GM13977 (cell line): ENCODE results near the gene FBN2.

Experiments
- DNase-seq: peaks from one replicate; pipeline ENCODE4 v3.0.0; 2012; ENCODE audit warnings: low spot score
- in situ Hi-C: fragments of 300-500 bp; cut with MboI; formaldehyde crosslinking; loops from one replicate; pipeline ENCODE4 v1.12.0; 2022; ENCODE audit warnings: low sequenced_read_pairs, low pct_unique_long_range_greater_than_20kb, mixed read lengths, inconsistent platforms; ENCODE audit not compliant: unreplicated experiment
- TF ChIP-seq, protein P1 (sequence below): IDR thresholded peaks from 2 replicates; pipeline ENCODE4 v1.5.1; 2012; ENCODE audit warnings: mild to moderate bottlenecking, control low read depth; ENCODE audit not compliant: insufficient read depth; ENCODE audit errors: extremely low read depth, missing control alignments

Gene FBN2

DNA sequence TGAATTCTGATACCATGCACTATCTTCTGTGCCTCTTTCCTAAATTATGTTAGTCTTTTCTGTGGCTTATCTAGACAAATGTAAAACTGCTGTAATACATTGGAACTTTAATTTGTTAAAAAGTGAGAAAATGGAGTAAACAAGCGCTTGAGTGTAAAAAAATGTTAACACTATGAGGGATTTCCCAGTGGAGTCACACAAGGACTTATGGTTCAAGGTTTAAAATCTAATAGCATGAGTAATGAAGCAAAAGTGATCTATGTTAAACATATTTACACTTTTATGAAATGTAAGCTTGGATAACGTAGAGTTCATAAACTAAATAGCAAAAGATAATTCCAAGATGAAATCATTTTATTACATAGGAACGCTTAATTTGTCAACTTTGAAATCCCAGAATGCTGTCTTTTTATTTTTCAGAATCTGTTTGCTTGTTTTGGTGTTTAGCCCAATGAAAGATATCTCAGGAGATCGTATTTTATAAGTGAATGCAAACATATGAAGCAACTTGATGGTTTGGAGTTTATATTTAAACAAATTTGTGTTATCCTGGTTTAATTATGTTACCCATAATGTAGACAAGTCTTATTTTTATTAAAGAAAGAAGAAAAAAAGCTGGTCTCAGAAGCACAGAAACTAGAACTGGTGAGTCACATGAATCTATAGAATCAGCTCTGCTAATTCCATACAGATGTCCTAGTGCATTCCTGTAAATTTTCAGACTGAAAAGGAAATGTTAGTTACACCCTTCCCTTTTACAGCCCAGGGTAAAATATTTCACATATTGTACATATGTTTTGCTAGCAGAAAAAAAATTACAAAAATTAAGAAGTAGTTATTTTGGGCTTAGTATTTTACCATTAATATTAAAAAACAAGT lies 34.2 kb upstream of the FBN2 start:
- TF ChIP-seq, protein P1, sequence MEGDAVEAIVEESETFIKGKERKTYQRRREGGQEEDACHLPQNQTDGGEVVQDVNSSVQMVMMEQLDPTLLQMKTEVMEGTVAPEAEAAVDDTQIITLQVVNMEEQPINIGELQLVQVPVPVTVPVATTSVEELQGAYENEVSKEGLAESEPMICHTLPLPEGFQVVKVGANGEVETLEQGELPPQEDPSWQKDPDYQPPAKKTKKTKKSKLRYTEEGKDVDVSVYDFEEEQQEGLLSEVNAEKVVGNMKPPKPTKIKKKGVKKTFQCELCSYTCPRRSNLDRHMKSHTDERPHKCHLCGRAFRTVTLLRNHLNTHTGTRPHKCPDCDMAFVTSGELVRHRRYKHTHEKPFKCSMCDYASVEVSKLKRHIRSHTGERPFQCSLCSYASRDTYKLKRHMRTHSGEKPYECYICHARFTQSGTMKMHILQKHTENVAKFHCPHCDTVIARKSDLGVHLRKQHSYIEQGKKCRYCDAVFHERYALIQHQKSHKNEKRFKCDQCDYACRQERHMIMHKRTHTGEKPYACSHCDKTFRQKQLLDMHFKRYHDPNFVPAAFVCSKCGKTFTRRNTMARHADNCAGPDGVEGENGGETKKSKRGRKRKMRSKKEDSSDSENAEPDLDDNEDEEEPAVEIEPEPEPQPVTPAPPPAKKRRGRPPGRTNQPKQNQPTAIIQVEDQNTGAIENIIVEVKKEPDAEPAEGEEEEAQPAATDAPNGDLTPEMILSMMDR = no peak
- in situ Hi-C loops = no loop called here
- DNase-seq = no peak

GRCh38 chr5:128566178-128566577 lies 28.1 kb upstream of the FBN2 start:
- in situ Hi-C loops = no loop called here
- TF ChIP-seq, protein P1 = no peak
- DNase-seq = no peak

GRCh38 chr5:128559300-128560297 lies 21.6 kb upstream of the FBN2 start:
- in situ Hi-C loops = no loop called here
- DNase-seq = no peak
- TF ChIP-seq, protein P1 = no peak

- TF ChIP-seq, protein P1 = no peak
- DNase-seq = no peak
These were observed 15.7 kb upstream of the FBN2 start for GRCh38 chr5:128553747-128554146.

DNA sequence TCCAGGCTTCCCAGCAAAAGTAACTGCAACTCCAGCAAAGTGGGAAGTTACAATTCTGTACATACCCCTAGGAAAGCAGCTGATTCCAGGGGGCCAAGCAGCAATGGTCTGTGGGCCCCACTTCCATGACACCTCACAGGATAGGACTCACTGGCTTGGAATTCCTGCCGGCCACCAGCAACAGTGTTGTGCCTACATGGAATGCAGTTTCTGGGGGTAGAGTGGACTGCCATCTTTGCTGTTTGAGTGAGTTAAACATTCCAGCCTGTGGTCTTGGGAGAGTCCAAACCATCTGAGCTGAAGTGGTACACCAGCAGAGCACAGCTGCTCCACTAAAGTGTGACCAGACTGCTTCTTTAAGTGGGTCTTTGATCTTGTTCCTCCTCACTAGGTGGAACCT lies 13.4 kb upstream of the FBN2 start:
- in situ Hi-C loops = no loop called here
- no peak for DNase-seq
- TF ChIP-seq, protein P1 = no peak

More at GRCh38 chr5:128553747-128554146, 15.7 kb upstream of the FBN2 start:
- in situ Hi-C loops = no loop called here

DNA sequence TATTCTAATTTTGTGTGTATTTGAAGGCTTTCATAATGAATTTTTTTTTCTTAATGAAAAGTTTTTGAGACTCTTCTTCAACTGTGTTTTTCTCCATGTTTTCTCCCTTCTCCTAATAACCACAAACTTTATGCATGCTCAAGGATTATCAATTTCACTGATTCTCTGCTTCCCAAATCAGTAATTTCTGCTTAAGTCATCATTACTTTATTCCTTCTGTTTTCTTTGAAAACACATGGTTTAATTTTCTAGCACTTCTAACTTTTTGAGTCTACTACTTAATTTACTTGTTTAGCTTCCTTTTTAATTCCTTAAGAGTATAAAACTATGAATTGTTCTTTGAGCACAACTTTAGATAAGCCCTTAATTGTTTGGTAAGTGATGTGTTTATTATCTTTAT lies 11.5 kb upstream of the FBN2 start:
- in situ Hi-C loops = no loop called here
- DNase-seq = no peak
- TF ChIP-seq, protein P1 = no peak
